ENCODE results near the gene VEZT. TPM values are rescaled to one million over a fixed set of nuclear protein-coding genes. Genes with fewer than 3 reads are reported as not detected.
"Not testable (repeated sequence)": the region's sequence is repeated elsewhere in the genome, so short reads cannot be mapped to it uniquely, and the experiment has no call there.

VEZT gene
- total and polyA plus RNA-seq, 9 donors = 31.2 to 67.7 (median 52.8) TPM

GRCh38 chr12:95238150-95238549, 20.5 kb downstream of the VEZT start:
- Histone ChIP-seq H3K4me3 (no peak overlapping the region), H3K4me1 (ENCODE audit: insufficient read depth) (peaks cover 5% of the 10 kb centered on the region), H3K27ac (no peak overlapping the region), H3K36me3 (no peaks in the 10 kb centered on the region), H3K9me3 (no peaks in the 10 kb centered on the region), H3K27me3 (no peaks in the 10 kb centered on the region)
- no peak for TF ChIP-seq CTCF (IDR thresholded peaks at IDR 0.05)
- no peak for TF ChIP-seq EP300 (IDR thresholded peaks at IDR 0.05)
- TF ChIP-seq POLR2A (IDR thresholded peaks at IDR 0.05) = no peak
- WGBS, 3 donors = 69 to 82% (median 72%) methylated on average over 1 of the region's 1 CpG
- DNase-seq = no peak
- intact Hi-C loops (cut with DNase I) = no loop called here

- peaks cover 5% of the 10 kb centered on the region for H3K4me1 ChIP-seq (ENCODE audit: insufficient read depth)
- TF ChIP-seq POLR2A (IDR thresholded peaks at IDR 0.05) (no peak), CTCF (IDR thresholded peaks at IDR 0.05) (no peak), EP300 (IDR thresholded peaks at IDR 0.05) (no peak)
- H3K36me3 ChIP-seq = no peaks in the 10 kb centered on the region
- no peaks in the 10 kb centered on the region for H3K9me3 ChIP-seq
- no peak overlapping the region for H3K27ac ChIP-seq
- no peak for DNase-seq
- H3K4me3 ChIP-seq = no peak overlapping the region
- intact Hi-C loops (cut with DNase I) = no loop called here
- H3K27me3 ChIP-seq = no peaks in the 10 kb centered on the region
Observed at GRCh38 chr12:95239216-95239615, 21.6 kb downstream of the VEZT start.

- H3K9me3 ChIP-seq; H3K27ac ChIP-seq; intact Hi-C loops (cut with DNase I); H3K27me3 ChIP-seq; H3K36me3 ChIP-seq; H3K4me1 ChIP-seq (ENCODE audit: insufficient read depth); H3K4me3 ChIP-seq; DNase-seq: not testable (repeated sequence)
- 78 to 94% (median 88%) methylated on average over 2 of the region's 2 CpGs for WGBS, 3 donors
Observed at GRCh38 chr12:95239835-95240234, 22.2 kb downstream of the VEZT start.

- Histone ChIP-seq H3K36me3 (no peaks in the 10 kb centered on the region), H3K27ac (no peak overlapping the region), H3K27me3 (no peaks in the 10 kb centered on the region), H3K4me3 (no peak overlapping the region), H3K4me1 (ENCODE audit: insufficient read depth) (peaks cover 5% of the 10 kb centered on the region), H3K9me3 (no peaks in the 10 kb centered on the region)
- TF ChIP-seq POLR2A (IDR thresholded peaks at IDR 0.05) = no peak
- no peak for TF ChIP-seq CTCF (IDR thresholded peaks at IDR 0.05)
- no peak for TF ChIP-seq EP300 (IDR thresholded peaks at IDR 0.05)
- no peak for DNase-seq
- intact Hi-C loops (cut with DNase I) = no loop called here
- 64 to 72% (median 66%) methylated on average over 2 of the region's 2 CpGs for WGBS, 3 donors
Observed at GRCh38 chr12:95240556-95240955, 22.9 kb downstream of the VEZT start.

- H3K36me3 ChIP-seq; H3K27ac ChIP-seq; H3K4me1 ChIP-seq (ENCODE audit: insufficient read depth); H3K9me3 ChIP-seq; H3K4me3 ChIP-seq; intact Hi-C loops (cut with DNase I); DNase-seq; H3K27me3 ChIP-seq: not testable (repeated sequence)
- WGBS, 3 donors = 84 to 89% (median 85%) methylated on average over 6 of the region's 6 CpGs
Observed at GRCh38 chr12:95241138-95241537, 23.5 kb downstream of the VEZT start.

Data from ovary (tissue), 9 donors.